Measurements from ENCODE around the gene PKN1.
A peak's percentile ranks its signal among the peaks of the same experiment; 100 is the strongest.

- TF ChIP-seq CTCF (IDR thresholded peaks at IDR 0.05) (no peak), REST (IDR thresholded peaks at IDR 0.05; ENCODE audit: insufficient read depth in 1 of 2, low read depth in 2 of 2, low read length in 1 of 2) (no peak), POLR2AphosphoS5 (IDR thresholded peaks at IDR 0.05; ENCODE audit: low read depth, low read length) (peak; percentile 94)
Measured at GRCh38 chr19:14419106-14419813, 13.8 kb upstream of the PKN1 start, which contains the start of gene DDX39A.
